ENCODE data around the gene RPL13A. TPM values are rescaled to one million over a fixed set of nuclear protein-coding genes. Genes with fewer than 3 reads are reported as not detected.

Gene RPL13A
- total RNA-seq, 2 donors from 2014 or later, result 1,658 to 1,769 TPM

DNA sequence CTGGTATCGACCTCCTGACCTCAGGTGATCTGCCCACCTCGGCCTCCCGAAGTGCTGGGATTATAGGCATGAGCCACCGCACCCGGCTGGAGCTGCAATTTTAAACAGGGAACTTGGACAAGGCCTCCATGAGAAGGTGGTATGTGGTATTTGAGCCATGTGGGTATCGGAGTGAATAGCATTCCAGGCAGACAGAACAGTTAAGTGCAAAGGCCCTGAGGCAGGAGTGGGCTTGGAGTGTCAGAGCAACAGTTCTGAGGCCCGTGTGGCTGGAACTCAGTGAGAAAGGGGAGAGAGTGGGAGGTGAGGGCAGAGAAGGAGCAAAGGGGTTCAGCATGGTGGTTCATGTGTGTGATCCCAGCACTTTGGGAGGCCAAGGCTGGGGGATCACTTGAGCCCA, 43.3 kb downstream of the RPL13A start:
- intact Hi-C loops (cut with DNase I), result no loop called here
- DNase-seq (ENCODE audit: low spot score), result no peak

GRCh38 chr19:49533551-49534488, 46.4 kb downstream of the RPL13A start:
- peak; percentile 92 for DNase-seq (ENCODE audit: low spot score)
- intact Hi-C loops (cut with DNase I), result no loop called here

- DNase-seq (ENCODE audit: low spot score), result no peak
- intact Hi-C loops (cut with DNase I), result no loop called here
Observed at GRCh38 chr19:49534632-49535385, 47.4 kb downstream of the RPL13A start.

- intact Hi-C loops (cut with DNase I), result no loop called here
- DNase-seq (ENCODE audit: low spot score), result no peak
Observed at GRCh38 chr19:49536921-49537462, 49.6 kb downstream of the RPL13A start.

GRCh38 chr19:49538643-49539042, 51.2 kb downstream of the RPL13A start:
- DNase-seq (ENCODE audit: low spot score), result no peak
- intact Hi-C loops (cut with DNase I), result no loop called here

DNA sequence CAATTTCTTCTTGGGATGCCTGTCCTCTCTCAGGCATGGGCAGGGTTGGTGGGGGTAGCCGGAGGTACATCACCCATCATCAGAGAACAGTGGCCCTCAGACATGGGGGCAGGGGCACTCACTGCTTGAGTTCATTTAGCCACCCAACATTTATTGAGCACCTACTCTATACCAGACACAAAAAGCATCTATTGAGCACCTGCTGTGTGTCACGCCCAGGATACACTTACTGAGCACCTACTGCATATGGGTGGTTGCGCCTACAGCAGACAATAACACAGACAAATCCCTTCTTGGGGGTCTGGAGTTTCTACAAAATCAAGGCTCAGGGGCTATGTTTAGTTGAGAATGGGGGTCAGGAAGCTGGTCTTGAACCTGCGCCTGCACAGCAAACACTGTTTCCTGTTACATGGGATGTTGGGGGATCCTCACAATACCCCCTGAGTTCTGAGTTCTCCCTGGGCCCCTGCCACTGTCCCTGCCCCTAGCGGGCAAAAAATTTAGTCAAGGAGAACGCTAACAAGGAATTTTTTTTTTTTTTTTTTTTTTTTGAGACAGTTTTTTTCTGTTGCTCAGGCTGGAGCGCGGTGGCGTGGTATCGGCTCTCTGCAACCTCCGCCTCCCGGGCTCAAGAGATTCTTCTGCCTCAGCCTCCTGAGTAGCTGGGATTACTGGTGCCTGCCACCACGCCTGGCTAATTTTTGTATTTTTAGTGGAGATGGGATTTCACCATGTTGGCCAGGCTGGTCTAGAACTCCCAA, 52.0 kb downstream of the RPL13A start:
- intact Hi-C loops (cut with DNase I), result no loop called here
- DNase-seq (ENCODE audit: low spot score), result no peak

Small RNA genes within 50 kb of the gene (microRNA-seq; reads per million reads assigned to microRNA genes)
- gene MIR150 (ENCODE audit: borderline microRNAs expressed in 2 of 2), result 267 to 414 reads per million in 2 donors

Other genes starting within 250 kb of the RPL13A start
- gene SLC6A16, start 162.4 kb upstream of the RPL13A start, total RNA-seq, result 1 to 10 TPM; 1.7 to 2.6 TPM
- gene CD37, start 152.2 kb upstream of the RPL13A start, total RNA-seq, result 10 to 100 TPM; 11.5 to 19.6 TPM
- gene TEAD2, start 125.2 kb upstream of the RPL13A start, total RNA-seq, result 10 to 100 TPM; 31.0 to 32.4 TPM
- gene DKKL1, start 123.7 kb upstream of the RPL13A start, total RNA-seq, result not detected
- gene KASH5, start 99.4 kb upstream of the RPL13A start, total RNA-seq, result not detected
- gene PTH2, start 64.2 kb upstream of the RPL13A start, total RNA-seq, result not detected
- not detected for gene GFY, start 62.2 kb upstream of the RPL13A start, total RNA-seq
- gene SLC17A7, start 46.1 kb upstream of the RPL13A start, total RNA-seq, result 1 to 10 TPM; 1.5 to 2.8 TPM
- 10 to 100 TPM; 34.4 to 36.6 TPM for gene PIH1D1, start 35.8 kb upstream of the RPL13A start, total RNA-seq
- 10 to 100 TPM; 17.3 to 24.2 TPM for gene ALDH16A1, start 34.4 kb upstream of the RPL13A start, total RNA-seq
- 10 to 100 TPM in 1 of 2 donors, 1 to 10 TPM in 1; 7.3 to 12.0 TPM for gene FLT3LG, start 13.4 kb upstream of the RPL13A start, total RNA-seq
- gene RPS11, start 8.8 kb downstream of the RPL13A start, total RNA-seq, result 1,000 to 10,000 TPM; 1,242 to 1,344 TPM
- gene FCGRT, start 25.1 kb downstream of the RPL13A start, total RNA-seq, result 100 to 1,000 TPM; 192 to 304 TPM
- 100 to 1,000 TPM in 1 of 2 donors, 10 to 100 TPM in 1; 94.0 to 128 TPM for gene RCN3, start 40.4 kb downstream of the RPL13A start, total RNA-seq
- gene NOSIP, start 92.9 kb downstream of the RPL13A start, total RNA-seq, result 10 to 100 TPM; 35.8 to 36.0 TPM
- gene PRRG2, start 93.7 kb downstream of the RPL13A start, total RNA-seq, result under 1 TPM; 0.46 to 0.52 TPM
- gene PRR12, start 103.6 kb downstream of the RPL13A start, total RNA-seq, result 10 to 100 TPM; 18.8 to 21.7 TPM
- 100 to 1,000 TPM; 124 to 173 TPM for gene RRAS, start 152.5 kb downstream of the RPL13A start, total RNA-seq
- 10 to 100 TPM; 43.5 to 55.1 TPM for gene SCAF1, start 154.6 kb downstream of the RPL13A start, total RNA-seq
- 10 to 100 TPM; 40.6 to 50.9 TPM for gene IRF3, start 178.2 kb downstream of the RPL13A start, total RNA-seq
- gene BCL2L12, start 178.3 kb downstream of the RPL13A start, total RNA-seq, result 1 to 10 TPM; 8.5 to 9.3 TPM
- 10 to 100 TPM; 79.1 to 91.5 TPM for gene PRMT1, start 189.7 kb downstream of the RPL13A start, total RNA-seq
- 1 to 10 TPM in 1 of 2 donors, under 1 TPM in 1; 1.00 to 1.0 TPM for gene ADM5, start 202.0 kb downstream of the RPL13A start, total RNA-seq
- gene CPT1C, start 203.5 kb downstream of the RPL13A start, total RNA-seq, result 10 to 100 TPM; 10.6 to 11.8 TPM